ENCODE results near the gene SHANK1. TPM values are rescaled to one million over a fixed set of nuclear protein-coding genes. Genes with fewer than 3 reads are reported as not detected.
"Not testable (repeated sequence)": the region's sequence is repeated elsewhere in the genome, so short reads cannot be mapped to it uniquely, and the experiment has no call there.

The SHANK1 gene
- 1.1 TPM for total RNA-seq

- DNase-seq (ENCODE audit: low spot score) = no peak
These were observed at the start of gene SHANK1 for GRCh38 chr19:50719566-50719965. Gene SHANK1, minus strand, starts transcription at chr19:50719802. Its CDS starts 2,883 bp downstream, at chr19:50716919.

GRCh38 chr19:50768277-50768676 lies 48.7 kb upstream of the SHANK1 start:
- DNase-seq (ENCODE audit: low spot score) = no peak

GRCh38 chr19:50767263-50767662 lies 47.7 kb upstream of the SHANK1 start:
- DNase-seq (ENCODE audit: low spot score) = not testable (repeated sequence)

GRCh38 chr19:50766746-50767145 lies 47.1 kb upstream of the SHANK1 start:
- not testable (repeated sequence) for DNase-seq (ENCODE audit: low spot score)

GRCh38 chr19:50764409-50764808 lies 44.8 kb upstream of the SHANK1 start:
- DNase-seq (ENCODE audit: low spot score) = no peak

GRCh38 chr19:50763521-50763920 lies 43.9 kb upstream of the SHANK1 start:
- not testable (repeated sequence) for DNase-seq (ENCODE audit: low spot score)

GRCh38 chr19:50761501-50761900 lies 41.9 kb upstream of the SHANK1 start:
- DNase-seq (ENCODE audit: low spot score) = not testable (repeated sequence)

GRCh38 chr19:50759886-50760285 lies 40.3 kb upstream of the SHANK1 start:
- DNase-seq (ENCODE audit: low spot score) = no peak

- not testable (repeated sequence) for DNase-seq (ENCODE audit: low spot score)
These were observed 39.5 kb upstream of the SHANK1 start for GRCh38 chr19:50759076-50759475.

- not testable (repeated sequence) for DNase-seq (ENCODE audit: low spot score)
These were observed 38.0 kb upstream of the SHANK1 start for GRCh38 chr19:50757624-50758023.

- DNase-seq (ENCODE audit: low spot score) = not testable (repeated sequence)
These were observed 36.6 kb upstream of the SHANK1 start for GRCh38 chr19:50756244-50756643.

GRCh38 chr19:50753879-50754278 lies 34.3 kb upstream of the SHANK1 start:
- DNase-seq (ENCODE audit: low spot score) = no peak

GRCh38 chr19:50750010-50750409 lies 30.4 kb upstream of the SHANK1 start:
- DNase-seq (ENCODE audit: low spot score) = no peak

- no peak for DNase-seq (ENCODE audit: low spot score)
These were observed 29.9 kb upstream of the SHANK1 start for GRCh38 chr19:50749490-50749889.

- DNase-seq (ENCODE audit: low spot score) = not testable (repeated sequence)
These were observed 27.5 kb upstream of the SHANK1 start for GRCh38 chr19:50747141-50747540.

- no peak for DNase-seq (ENCODE audit: low spot score)
These were observed 25.6 kb upstream of the SHANK1 start for GRCh38 chr19:50745221-50745620.

- no peak for DNase-seq (ENCODE audit: low spot score)
These were observed 23.9 kb upstream of the SHANK1 start for GRCh38 chr19:50743537-50743936.

- DNase-seq (ENCODE audit: low spot score) = no peak
These were observed 21.8 kb upstream of the SHANK1 start for GRCh38 chr19:50741179-50741933.

GRCh38 chr19:50739914-50740426 lies 20.4 kb upstream of the SHANK1 start:
- DNase-seq (ENCODE audit: low spot score) = no peak

GRCh38 chr19:50739132-50739913 lies 19.7 kb upstream of the SHANK1 start:
- DNase-seq (ENCODE audit: low spot score) = no peak

GRCh38 chr19:50736338-50736737 lies 16.7 kb upstream of the SHANK1 start:
- DNase-seq (ENCODE audit: low spot score) = no peak

- no peak for DNase-seq (ENCODE audit: low spot score)
These were observed 16.3 kb upstream of the SHANK1 start for GRCh38 chr19:50735869-50736268.

GRCh38 chr19:50729894-50730293 lies 10.3 kb upstream of the SHANK1 start:
- no peak for DNase-seq (ENCODE audit: low spot score)

Data from mucosa of gallbladder (tissue), 1 donor.